Germinal center (tissue), 1 donor: ENCODE results near the gene HTR3B.

Source experiments
- DNase-seq: peaks from one replicate; pipeline ENCODE4 v3.0.0; 2012; ENCODE audit warnings: mixed read lengths, low spot score

The HTR3B gene

DNA sequence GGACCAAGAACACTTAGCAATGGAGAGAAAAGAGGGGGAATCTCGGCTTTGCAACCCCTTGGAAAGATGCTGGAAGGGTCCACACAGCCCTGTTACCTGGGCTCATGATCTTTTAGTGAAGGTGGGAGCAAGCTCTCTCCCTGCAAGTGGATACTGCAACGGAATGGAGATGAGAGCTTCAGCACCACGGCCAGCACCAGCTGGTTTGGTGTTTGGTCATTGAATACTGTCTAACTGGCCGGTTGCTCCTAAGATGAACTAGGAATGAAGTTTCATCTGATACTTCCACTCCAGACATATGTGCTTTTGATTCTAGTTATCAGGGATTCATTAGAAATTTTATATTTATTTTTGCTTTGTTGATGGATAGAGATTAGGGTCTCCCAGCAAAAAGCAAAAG is 86.6 kb downstream of the HTR3B start:
- DNase-seq: no peak

DNA sequence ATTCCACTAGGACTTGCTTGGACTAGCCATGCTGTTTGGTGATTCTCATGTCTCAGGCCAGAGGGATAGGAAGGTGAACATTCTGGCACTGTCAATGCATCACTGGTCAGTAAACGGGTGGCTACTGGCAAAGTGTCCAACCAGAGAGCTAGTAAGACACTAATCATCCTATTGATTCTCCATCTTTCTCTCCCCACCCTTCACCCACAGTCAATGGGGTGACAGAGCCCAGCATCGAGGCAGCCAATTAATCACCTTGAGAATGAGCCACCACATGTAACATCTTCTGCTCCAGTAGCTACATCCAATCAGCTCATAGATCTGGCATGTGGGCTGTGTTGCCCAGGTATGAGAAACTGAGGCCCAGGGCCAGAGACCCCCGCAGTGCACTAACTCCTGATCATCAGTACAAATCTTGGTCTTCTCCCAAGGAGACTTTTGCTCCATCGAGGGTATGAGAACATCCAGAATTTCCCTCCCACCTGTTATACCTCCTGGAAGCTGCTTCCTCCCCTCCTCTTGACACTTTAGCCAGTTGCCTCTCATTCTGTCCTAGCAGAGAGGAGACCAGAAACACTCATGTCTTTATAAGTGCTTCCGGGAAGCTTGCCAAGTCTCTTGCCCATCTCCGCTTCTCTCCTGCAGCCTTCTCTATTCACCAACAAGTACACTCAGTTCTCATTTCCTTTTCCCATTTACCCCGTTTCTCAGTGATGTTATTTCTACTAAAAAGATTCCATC is 87.3 kb downstream of the HTR3B start:
- DNase-seq: no peak

DNA sequence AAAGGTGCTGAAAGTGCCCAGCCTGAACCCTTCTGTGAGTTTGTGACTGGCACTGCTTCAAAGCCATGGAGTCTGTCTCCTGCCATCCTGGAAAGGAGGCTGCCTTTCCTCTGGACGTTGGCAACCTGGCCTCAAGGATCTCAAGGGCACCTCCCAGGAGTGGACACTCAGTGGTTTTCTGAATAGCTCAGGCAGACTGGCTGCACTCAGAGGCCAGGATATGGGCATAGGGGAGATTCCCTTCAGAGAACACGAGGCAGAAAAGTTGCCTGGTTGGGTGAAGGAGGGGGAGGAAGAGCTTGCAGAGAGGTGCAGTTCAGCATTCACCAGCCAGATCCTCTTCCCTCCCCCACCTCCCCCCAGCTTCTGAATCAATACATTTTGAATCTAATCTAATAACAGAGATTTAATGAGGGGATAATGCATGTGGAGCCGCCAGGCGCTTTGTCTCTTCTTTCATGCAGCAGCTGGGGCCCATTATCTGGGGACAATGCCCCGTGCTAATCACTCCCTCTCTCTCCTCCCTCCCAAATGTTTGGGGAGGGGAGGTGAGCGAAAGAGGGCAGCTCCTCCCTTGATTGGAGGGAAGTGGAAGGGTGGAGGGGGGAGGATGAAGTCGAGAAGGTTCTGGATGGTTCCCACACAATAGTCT is 88.0 kb downstream of the HTR3B start:
- DNase-seq: no peak

DNA sequence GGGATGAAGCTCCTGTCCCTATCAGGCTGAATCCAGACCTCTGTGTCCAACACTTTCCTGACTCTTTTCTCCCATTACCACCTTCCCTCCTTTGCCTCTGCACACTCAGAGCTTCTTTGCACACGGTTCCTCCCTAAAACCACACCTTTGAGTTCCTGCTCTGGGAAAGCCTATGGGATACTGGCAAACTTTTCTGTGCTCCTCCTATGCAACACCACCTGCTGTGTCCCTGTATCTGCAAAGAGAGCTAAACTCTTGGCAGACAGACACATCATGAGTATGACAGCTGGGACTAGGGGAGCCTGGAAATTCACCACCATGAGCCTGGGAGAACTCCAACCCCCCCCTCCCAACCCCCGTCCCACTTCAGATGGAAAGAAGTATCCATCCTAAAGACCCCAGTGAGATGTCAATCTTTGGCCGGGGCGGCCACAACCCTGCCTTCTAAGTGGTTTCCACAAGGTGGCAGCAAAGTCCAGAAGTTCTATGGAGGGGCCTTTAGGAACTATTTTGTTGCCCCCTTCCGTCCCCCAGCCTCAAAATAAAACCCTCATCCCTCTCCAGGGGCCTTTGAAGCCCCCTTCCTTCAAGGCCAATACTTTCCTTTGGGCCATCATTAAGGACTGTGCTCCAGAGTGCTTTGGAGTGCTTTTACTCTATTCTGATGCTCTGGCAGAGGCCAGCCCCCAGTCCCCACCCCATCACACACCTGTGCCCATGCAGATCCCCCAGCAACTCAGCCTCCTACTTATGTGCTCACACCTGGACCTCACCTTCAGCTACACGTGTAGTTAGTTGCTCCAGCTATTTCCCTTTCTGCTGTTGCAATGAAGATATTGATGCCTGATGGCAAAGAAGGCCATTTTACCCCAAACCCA is 89.7 kb downstream of the HTR3B start:
- peak; percentile 68 for DNase-seq
